NT2/D1 (cell line): ENCODE data around the gene PIGS.
"Not testable (repeated sequence)": the region's sequence is repeated elsewhere in the genome, so short reads cannot be mapped to it uniquely, and the experiment has no call there.

Source experiments
- DNase-seq: peaks from one replicate; pipeline ENCODE4 v3.0.0-alpha.2; 2011; ENCODE audit warnings: low read depth, low spot score
- H3K27me3 ChIP-seq: 2 replicates; pipeline ENCODE4 v1.6.0; 2011; ENCODE audit warnings: mild to moderate bottlenecking; ENCODE audit not compliant: insufficient read length, insufficient read depth
- H3K36me3 ChIP-seq: 2 replicates; pipeline ENCODE4 v1.6.1; 2011; ENCODE audit warnings: mild to moderate bottlenecking, low read length, mixed read lengths; ENCODE audit not compliant: insufficient read depth, insufficient read length
- H3K4me1 ChIP-seq: 2 replicates; pipeline ENCODE4 v1.5.1; 2011; ENCODE audit not compliant: insufficient read depth, insufficient read length
- H3K4me3 ChIP-seq: 2 replicates; pipeline ENCODE4 v1.5.1; 2011; ENCODE audit warnings: low read depth; ENCODE audit not compliant: insufficient read length
- H3K9ac ChIP-seq: 2 replicates; pipeline ENCODE4 v1.6.0; 2011; ENCODE audit warnings: low read depth; ENCODE audit not compliant: insufficient read length
- H3K9me3 ChIP-seq: 2 replicates; pipeline ENCODE4 v1.5.1; 2011; ENCODE audit warnings: mild to moderate bottlenecking, low read length; ENCODE audit not compliant: insufficient read depth
- SUZ12 ChIP-seq: IDR thresholded peaks from 2 replicates; pipeline ENCODE4 v1.6.1; 2011; ENCODE audit not compliant: insufficient read length, insufficient read depth; ENCODE audit errors: extremely low read depth
- YY1 ChIP-seq: IDR thresholded peaks from 2 replicates; pipeline ENCODE4 v1.6.1; 2011; ENCODE audit not compliant: insufficient read length, insufficient read depth
- ZNF274 ChIP-seq: IDR thresholded peaks from 2 replicates; pipeline ENCODE4 v1.6.1; 2011; ENCODE audit warnings: mild to moderate bottlenecking, low read depth, low read length

PIGS gene

DNA sequence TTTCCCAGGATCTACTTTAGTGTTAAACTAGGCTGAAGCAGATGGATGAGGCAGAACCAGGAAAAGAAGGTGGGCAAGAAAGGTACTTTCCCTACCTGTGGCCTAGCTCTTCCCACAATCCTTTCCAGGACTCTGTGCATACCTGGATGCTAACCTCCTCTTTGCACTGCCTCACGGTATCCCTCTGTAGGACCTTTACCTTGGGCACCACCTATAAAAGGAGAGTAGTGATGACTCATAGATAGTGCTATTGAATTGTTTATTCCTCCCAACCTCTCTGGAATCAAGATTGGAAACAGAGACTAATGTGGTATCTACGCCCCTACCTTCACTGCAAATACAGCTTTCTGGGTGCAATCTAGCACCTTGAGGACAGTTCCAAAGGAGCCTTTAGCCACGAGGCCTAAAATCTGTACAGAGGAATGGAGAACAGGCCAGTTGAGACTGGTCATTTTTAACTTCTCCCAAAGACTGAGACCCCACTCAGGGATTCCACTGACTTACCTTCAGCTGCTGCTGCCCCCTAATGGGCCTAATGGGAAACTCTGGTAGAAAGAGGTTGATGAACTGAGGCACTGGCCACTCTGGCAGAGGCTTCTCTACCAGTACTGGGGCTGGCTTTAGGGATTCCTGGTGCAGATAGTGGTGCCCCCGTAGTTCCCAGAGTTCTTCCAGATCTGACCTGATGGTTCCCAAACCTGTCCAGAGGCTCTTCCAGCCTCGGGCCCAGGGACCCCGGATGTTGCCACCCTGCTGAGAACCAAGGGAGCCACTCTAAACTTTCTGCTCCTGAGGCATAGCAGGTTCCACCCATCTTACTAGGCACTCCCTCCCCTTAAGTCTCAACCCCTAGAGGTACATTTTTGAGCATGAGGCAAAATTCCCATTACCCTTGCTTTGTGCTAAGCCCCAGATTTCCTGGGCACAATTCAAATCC, 41.9 kb upstream of the PIGS start:
- H3K4me1 ChIP-seq: peaks cover 3% of the 10 kb centered on the region
- TF ChIP-seq SUZ12 (no peak), YY1 (no peak), ZNF274 (no peak)
- H3K9me3 ChIP-seq: no peaks in the 10 kb centered on the region
- no peak for DNase-seq
- H3K36me3 ChIP-seq: peaks cover 87% of the 10 kb centered on the region
- H3K4me3 ChIP-seq: no peak overlapping the region
- H3K9ac ChIP-seq: no peak overlapping the region
- H3K27me3 ChIP-seq: no peaks in the 10 kb centered on the region

DNA sequence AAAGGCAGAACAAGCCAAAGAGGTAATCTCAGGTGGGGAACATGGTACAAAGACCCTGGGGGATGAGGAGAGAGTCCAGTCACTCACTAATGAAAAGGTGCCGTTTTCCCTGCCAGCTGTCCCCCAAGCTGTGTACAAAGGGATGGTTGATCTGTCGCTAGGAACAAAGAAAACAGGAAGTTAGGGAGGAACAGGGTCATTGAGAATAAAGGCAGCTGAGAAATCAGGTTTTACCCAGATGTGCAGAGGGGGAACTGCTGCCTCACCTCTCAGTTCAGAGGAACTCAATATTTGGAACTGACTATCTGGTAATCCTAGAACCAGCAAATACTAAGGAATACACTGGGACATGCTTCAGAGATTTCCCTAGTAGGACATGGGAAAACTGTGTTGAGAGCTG, 41.2 kb upstream of the PIGS start:
- TF ChIP-seq ZNF274 (no peak), SUZ12 (no peak), YY1 (no peak)
- H3K9ac ChIP-seq: peak overlapping the region; percentile 32
- no peaks in the 10 kb centered on the region for H3K9me3 ChIP-seq
- no peaks in the 10 kb centered on the region for H3K27me3 ChIP-seq
- H3K4me3 ChIP-seq: no peak overlapping the region
- DNase-seq: no peak
- peaks cover 3% of the 10 kb centered on the region for H3K4me1 ChIP-seq
- H3K36me3 ChIP-seq: peaks cover 85% of the 10 kb centered on the region

DNA sequence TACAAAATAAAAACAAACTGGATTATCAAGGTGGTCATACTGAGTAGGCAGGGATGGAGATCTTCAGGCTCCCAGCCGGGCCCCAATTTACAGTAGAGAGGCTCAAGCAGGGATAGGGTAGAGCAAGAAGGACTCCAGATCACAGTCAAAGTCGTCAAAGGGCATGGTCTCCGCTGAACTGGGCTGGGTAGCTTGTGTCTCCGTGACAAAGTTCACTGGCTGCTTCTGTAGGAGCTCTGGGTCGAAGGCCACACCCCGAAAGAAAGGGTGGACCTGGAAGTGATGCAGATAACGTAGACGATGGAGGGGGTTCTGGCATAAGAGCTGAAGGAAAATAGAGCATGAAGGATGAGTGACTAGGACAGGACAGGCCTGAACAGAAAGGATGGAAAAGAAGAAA, 39.1 kb upstream of the PIGS start:
- DNase-seq: no peak
- TF ChIP-seq YY1 (no peak), SUZ12 (no peak), ZNF274 (no peak)
- Histone ChIP-seq H3K36me3 (peaks cover 69% of the 10 kb centered on the region), H3K9ac (no peak overlapping the region), H3K9me3 (no peaks in the 10 kb centered on the region), H3K27me3 (no peaks in the 10 kb centered on the region), H3K4me3 (no peak overlapping the region), H3K4me1 (peaks cover 3% of the 10 kb centered on the region)

DNA sequence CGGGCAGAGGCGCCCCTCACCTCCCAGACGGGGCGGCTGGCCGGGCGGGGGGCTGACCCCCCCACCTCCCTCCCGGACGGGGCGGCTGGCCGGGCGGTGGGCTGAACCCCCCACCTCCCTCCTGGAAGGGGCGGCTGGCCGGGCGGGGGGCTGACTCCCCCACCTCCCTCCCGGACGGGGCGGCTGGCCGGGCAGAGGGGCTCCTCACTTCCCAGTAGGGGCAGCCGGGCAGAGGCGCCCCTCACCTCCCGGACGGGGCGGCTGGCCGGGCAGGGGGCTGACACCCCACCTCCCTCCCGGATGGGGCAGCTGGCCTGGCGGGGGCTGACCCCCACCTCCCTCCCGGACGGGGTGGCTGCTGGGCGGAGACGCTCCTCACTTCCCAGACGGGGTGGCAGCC, 32.7 kb upstream of the PIGS start:
- not testable (repeated sequence) for H3K4me3 ChIP-seq

DNA sequence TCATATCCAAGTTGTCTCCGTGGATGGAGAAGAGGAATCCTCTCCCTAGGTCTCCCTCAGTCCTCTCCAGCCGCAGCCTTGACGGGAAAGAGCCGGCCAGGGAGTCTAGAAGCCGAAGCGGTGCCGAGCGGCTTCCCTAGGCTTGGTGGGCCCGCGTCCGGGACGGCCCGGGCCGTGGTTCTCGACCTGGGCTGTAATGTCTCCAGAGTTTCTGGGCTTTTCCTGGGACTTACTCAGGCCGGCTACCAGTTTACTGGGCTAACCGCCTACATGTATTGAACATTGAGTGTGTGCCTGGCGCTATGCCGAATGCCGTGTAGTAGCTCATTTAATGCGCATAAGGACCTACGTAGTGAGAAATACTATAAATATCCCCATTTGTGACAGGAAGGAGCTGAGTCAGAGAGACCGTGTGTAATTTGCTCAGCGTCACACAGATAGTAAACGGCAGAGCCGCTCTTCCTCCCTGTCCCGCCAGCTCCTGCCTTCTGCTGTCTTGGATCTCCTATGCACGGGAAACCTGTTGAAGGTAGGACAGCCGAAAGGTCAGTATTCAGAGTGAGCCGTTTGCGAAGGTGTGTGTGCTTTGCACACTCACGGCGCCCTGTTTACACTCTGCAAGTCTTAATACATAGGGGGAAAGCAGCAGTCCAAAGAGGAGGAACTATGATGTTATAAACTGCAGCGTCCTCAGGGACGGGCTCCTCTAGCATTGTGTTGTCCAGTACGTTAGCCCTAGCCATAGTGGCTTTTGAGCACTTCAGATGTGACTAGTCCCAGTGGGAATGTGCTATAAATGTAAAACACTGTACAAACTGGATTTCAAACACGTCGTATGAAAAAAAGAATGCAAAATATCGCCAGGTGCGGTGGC, 28.2 kb upstream of the PIGS start:
- no peak for DNase-seq
- H3K36me3 ChIP-seq: peaks cover 8% of the 10 kb centered on the region
- H3K4me1 ChIP-seq: no peaks in the 10 kb centered on the region
- no peaks in the 10 kb centered on the region for H3K9me3 ChIP-seq
- peak overlapping the region; percentile 83 for H3K9ac ChIP-seq
- no peaks in the 10 kb centered on the region for H3K27me3 ChIP-seq
- peak overlapping the region; percentile 82 for H3K4me3 ChIP-seq
- TF ChIP-seq YY1 (no peak), SUZ12 (no peak), ZNF274 (no peak)

More for the DNA sequence above, 32.7 kb upstream of the PIGS start:
- not testable (repeated sequence) for DNase-seq, H3K27me3 ChIP-seq, H3K4me1 ChIP-seq, H3K9me3 ChIP-seq, H3K9ac ChIP-seq
- peaks cover 12% of the 10 kb centered on the region for H3K36me3 ChIP-seq

DNA sequence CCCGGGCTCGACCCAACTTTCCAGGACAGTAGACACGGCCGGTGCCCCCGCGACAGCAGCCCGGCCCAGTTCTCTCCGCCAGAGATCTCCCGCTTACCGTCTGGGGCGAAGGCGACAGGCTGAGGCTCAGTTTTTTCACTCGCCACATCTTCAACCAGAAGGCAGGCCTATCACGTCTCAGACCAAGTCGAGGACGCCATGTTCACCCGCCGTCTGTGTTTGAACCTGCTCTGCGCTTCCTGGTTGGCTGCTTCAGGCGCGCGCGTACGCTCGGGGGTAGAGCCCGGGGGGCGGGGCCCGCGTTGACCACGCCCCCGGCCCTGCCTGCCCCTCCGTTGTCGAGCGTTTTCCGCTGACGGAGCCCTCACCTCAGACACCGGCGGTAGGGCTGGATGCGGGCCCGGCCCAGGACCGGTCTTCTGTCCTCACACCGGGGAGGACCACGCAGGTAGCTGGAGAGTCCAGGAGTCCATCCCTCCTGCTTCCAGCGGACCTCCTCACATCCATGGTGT, 27.5 kb upstream of the PIGS start, which contains the start of gene SPAG5:
Gene SPAG5 (minus strand): TSS at position 227 of the 512 bp plus-strand sequence. CDS start 79 bp downstream, at position 148.
- Histone ChIP-seq H3K4me1 (no peaks in the 10 kb centered on the region), H3K36me3 (peaks cover 10% of the 10 kb centered on the region), H3K27me3 (no peaks in the 10 kb centered on the region), H3K4me3 (peak within 1 kb of the TSS; percentile 82), H3K9me3 (no peaks in the 10 kb centered on the region), H3K9ac (peak within 1 kb of the TSS; percentile 91)
- peak; percentile 84 for DNase-seq
- TF ChIP-seq SUZ12 (no peak), ZNF274 (no peak), YY1 (peak; percentile 45)

DNA sequence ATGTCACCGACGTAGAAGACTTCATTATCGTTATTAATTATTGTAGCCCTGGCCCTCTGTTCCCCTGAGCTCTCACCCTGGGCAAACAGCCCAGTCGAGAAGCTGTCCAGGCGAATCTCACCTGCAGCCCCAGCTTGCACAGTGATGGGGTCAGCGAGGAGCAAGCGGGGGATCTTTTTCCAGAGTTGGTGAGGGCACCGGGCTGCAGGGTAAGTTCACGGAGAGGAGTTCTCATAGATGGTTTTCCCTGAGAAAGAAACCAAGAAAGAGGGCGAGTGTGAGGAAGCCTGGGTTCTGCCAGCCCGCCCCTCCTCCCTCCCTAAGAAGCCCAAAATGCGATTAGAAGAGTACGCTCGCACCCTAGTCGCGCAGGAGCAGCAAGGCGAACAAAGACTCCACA, 27.1 kb upstream of the PIGS start:
- Histone ChIP-seq H3K27me3 (no peaks in the 10 kb centered on the region), H3K9ac (peak overlapping the region; percentile 91), H3K9me3 (no peaks in the 10 kb centered on the region), H3K4me3 (peak overlapping the region; percentile 82), H3K36me3 (peaks cover 10% of the 10 kb centered on the region), H3K4me1 (no peaks in the 10 kb centered on the region)
- no peak for DNase-seq
- TF ChIP-seq ZNF274: no peak
